Measurements from ENCODE around the gene SLC27A4.

The SLC27A4 gene

DNA sequence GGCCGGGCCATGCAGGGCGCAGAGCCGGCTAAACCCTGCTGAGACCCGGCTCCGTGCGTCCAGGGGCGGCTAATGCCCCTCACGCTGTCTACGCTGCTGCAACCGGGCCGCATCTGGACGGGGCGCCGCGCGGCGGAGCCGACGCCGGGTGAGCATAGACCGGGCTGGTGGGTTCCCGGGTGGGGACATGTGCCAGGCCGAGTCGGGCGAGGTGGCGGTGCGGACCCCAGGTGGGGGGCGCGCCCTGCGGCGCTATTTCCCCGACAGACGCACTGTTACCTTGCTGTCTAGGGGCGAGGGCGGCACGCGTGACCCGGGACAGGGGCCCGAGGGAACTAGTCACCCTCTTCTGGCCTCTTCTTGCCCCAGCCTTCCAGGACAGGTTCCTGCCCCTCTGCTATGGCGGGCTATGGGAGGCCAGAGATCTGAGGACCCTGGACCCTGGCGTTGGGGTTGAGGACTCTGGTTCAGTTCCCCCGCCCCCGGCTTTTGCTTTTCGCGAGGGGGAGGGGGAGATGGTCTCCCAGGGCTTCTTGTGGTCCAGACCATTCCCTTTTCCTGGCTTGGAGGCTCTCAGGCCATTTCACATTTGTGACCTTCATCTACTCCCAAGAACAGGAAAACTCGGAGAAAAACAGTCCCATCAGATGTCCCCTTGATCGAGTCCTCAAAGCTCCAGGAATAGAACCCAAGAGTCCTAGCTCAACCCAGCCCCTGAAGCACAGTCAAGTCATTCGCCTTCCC, 536 bp downstream of the SLC27A4 start:
- Mint-ChIP-seq H3K4me1 (peaks cover 3% of the 10 kb centered on the region), H3K36me3 (peaks cover 6% of the 10 kb centered on the region), H3K27me3 (no peaks in the 10 kb centered on the region), H3K4me3 (peak overlapping the region; percentile 88), H3K9me3 (no peaks in the 10 kb centered on the region), H3K27ac (no peak overlapping the region)
- ATAC-seq (ENCODE audit: low read depth): peak; percentile 42
- peak; percentile 16 to 49 for DNase-seq (ENCODE audit: low spot score in 2 of 2)

DNA sequence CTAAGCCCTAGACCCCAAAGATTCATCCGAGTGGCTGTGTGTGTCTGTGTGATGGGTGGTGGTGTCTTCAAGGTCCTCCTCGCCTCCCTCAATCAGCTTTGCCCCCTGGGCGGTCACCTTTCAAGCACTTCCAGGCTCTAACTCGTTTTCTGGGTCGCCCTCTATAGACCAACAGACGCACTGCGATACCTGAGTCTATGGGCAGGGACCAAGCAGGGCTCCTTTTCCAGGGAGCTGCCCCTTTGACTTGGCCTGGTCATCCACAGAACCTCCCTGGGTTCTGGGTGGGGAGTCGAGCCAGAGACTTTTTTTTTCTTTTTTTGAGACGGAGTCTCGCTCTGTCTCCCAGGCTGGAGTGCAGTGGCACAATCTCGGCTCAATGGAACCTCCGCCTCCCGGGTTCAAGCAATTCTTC, 1.1 kb downstream of the SLC27A4 start:
- ATAC-seq (ENCODE audit: low read depth): peak; percentile 43
- peak overlapping the region; percentile 88 for H3K4me3 Mint-ChIP-seq
- no peaks in the 10 kb centered on the region for H3K9me3 Mint-ChIP-seq
- H3K27me3 Mint-ChIP-seq: no peaks in the 10 kb centered on the region
- peaks cover 6% of the 10 kb centered on the region for H3K36me3 Mint-ChIP-seq
- peaks cover 3% of the 10 kb centered on the region for H3K4me1 Mint-ChIP-seq
- DNase-seq (ENCODE audit: low spot score in 2 of 2): peak; percentile 46 to 61
- H3K27ac Mint-ChIP-seq: no peak overlapping the region

DNA sequence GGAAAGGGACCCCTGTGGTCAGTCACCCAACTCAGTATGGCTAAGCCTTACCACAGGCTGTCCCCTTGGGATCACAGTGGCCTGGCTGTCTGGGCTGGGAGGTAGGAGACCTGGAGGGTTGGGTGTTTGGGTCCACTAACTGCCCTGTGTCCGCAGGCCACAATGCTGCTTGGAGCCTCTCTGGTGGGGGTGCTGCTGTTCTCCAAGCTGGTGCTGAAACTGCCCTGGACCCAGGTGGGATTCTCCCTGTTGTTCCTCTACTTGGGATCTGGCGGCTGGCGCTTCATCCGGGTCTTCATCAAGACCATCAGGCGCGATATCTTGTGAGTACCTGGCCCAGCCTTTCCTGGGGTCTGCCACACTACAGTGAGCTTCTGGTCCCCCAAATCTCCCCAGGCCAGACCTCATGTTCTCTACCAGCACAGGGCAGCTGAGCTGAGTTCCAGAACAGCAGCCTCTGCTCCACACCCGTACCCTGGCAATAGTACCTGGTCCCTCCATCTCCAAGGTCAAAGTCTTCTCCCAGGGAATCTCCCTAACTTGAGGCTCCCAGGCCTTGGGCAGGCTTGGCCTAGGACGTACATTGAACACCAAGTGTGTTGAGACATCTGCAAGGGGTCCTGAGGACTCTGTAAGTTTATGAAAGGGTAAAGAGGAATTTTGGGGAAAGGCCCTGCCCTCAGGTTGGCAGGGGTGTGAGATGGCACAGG, 2.8 kb downstream of the SLC27A4 start:
- peaks cover 6% of the 10 kb centered on the region for H3K36me3 Mint-ChIP-seq
- no peak for ATAC-seq (ENCODE audit: low read depth)
- peaks cover 3% of the 10 kb centered on the region for H3K4me1 Mint-ChIP-seq
- H3K27ac Mint-ChIP-seq: no peak overlapping the region
- no peaks in the 10 kb centered on the region for H3K27me3 Mint-ChIP-seq
- DNase-seq (ENCODE audit: low spot score in 2 of 2): no peak
- no peaks in the 10 kb centered on the region for H3K9me3 Mint-ChIP-seq
- peak overlapping the region; percentile 29 for H3K4me3 Mint-ChIP-seq

DNA sequence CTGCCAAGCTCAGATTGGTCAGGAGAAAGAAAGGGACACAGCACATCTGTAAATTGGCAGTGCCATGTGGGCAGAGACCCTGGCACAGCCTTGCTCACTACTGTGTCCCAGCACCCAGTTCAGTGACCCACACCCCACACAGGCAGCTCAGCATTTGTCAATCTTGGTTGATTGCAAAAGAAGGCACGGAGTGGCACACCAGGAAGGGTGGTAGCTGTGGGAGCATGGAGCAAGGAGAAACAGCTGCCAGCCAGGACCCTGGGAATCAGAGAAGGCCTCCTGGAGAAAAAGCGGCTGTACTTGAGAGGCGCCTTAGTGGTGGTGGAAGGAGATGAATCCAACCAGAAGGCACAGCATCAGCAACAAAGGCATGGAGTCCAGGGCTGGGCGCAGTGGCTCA, 3.5 kb downstream of the SLC27A4 start:
- no peak overlapping the region for H3K4me3 Mint-ChIP-seq
- H3K36me3 Mint-ChIP-seq: peaks cover 6% of the 10 kb centered on the region
- no peaks in the 10 kb centered on the region for H3K27me3 Mint-ChIP-seq
- DNase-seq (ENCODE audit: low spot score in 2 of 2): no peak
- no peak overlapping the region for H3K27ac Mint-ChIP-seq
- H3K9me3 Mint-ChIP-seq: no peaks in the 10 kb centered on the region
- no peak for ATAC-seq (ENCODE audit: low read depth)
- peaks cover 3% of the 10 kb centered on the region for H3K4me1 Mint-ChIP-seq

DNA sequence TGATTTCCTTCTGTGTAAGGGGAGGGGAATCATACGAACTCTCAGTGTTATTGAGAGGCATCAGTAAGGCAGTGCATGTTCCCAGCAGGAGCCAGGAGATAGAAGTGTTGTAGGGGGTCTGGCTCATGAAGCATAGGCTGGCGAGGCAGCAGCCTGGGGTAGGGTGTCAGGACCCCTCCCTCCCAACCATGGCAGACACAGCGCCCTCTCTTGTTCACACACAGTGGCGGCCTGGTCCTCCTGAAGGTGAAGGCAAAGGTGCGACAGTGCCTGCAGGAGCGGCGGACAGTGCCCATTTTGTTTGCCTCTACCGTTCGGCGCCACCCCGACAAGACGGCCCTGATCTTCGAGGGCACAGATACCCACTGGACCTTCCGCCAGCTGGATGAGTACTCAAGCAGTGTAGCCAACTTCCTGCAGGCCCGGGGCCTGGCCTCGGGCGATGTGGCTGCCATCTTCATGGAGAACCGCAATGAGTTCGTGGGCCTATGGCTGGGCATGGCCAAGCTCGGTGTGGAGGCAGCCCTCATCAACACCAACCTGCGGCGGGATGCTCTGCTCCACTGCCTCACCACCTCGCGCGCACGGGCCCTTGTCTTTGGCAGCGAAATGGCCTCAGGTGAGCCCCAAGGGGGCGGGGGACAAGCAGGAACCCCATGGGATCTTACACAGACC, 4.7 kb downstream of the SLC27A4 start:
- Mint-ChIP-seq H3K4me1 (peaks cover 3% of the 10 kb centered on the region), H3K9me3 (no peaks in the 10 kb centered on the region), H3K27me3 (no peaks in the 10 kb centered on the region), H3K27ac (no peak overlapping the region), H3K36me3 (peaks cover 6% of the 10 kb centered on the region), H3K4me3 (no peak overlapping the region)
- no peak for DNase-seq (ENCODE audit: low spot score in 2 of 2)
- ATAC-seq (ENCODE audit: low read depth): no peak

DNA sequence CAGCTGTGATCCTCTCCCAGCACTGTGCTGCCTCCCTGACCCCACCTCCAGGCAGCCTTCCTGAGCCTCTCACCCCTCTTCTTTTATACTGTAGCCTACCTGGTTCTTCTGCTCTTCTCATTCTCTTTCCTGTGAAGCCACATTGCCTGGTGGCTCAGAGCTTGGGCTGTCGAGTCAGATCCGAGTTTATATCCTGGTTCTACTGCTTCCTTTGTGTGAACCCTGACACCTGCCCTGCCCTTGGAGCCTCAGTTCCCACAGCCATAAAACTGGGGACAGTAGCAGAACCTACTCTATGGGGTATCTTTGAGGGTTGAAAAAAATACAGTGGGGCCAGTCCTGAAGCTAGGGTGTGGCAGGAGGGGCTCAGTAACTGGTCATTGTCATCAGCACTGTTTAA, 8.8 kb downstream of the SLC27A4 start:
- H3K36me3 Mint-ChIP-seq: peaks cover 11% of the 10 kb centered on the region
- H3K27ac Mint-ChIP-seq: peak overlapping the region; percentile 67
- H3K4me3 Mint-ChIP-seq: no peak overlapping the region

DNA sequence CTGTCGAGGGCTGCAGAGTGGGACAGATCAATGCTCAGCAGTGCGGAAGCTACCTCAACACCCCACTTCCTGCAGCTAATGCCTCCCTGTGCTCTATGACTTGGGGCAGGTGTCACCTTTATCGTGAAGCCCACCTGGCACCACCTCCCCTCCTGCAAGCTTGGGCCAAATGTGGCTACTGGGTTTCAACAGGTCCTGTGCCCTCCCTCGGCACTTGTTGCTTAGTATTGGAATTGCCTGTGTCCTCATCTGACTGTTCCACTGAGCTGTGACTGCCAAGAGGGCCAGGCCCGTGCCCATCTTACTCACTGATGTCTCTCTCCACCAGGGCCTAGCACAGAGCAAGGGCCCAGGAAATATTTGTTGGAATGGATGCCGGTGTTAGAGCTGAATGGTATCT, 9.4 kb downstream of the SLC27A4 start:
- ATAC-seq (ENCODE audit: low read depth) (no peak), DNase-seq (ENCODE audit: low spot score in 2 of 2) (no peak)
- Mint-ChIP-seq H3K4me1 (no peaks in the 10 kb centered on the region), H3K27ac (no peak overlapping the region), H3K4me3 (no peak overlapping the region), H3K36me3 (peaks cover 10% of the 10 kb centered on the region), H3K27me3 (no peaks in the 10 kb centered on the region), H3K9me3 (no peaks in the 10 kb centered on the region)

More for the DNA sequence above, 8.8 kb downstream of the SLC27A4 start:
- H3K27me3 Mint-ChIP-seq: no peaks in the 10 kb centered on the region
- no peaks in the 10 kb centered on the region for H3K9me3 Mint-ChIP-seq
- no peaks in the 10 kb centered on the region for H3K4me1 Mint-ChIP-seq
- ATAC-seq (ENCODE audit: low read depth): no peak
- DNase-seq (ENCODE audit: low spot score in 2 of 2): no peak

GRCh38 chr9:128355451-128355850, 15.1 kb downstream of the SLC27A4 start:
- Mint-ChIP-seq H3K27ac (no peak overlapping the region), H3K9me3 (no peaks in the 10 kb centered on the region), H3K4me3 (no peak overlapping the region), H3K36me3 (peaks cover 10% of the 10 kb centered on the region), H3K27me3 (no peaks in the 10 kb centered on the region), H3K4me1 (no peaks in the 10 kb centered on the region)
- DNase-seq (ENCODE audit: low spot score in 2 of 2) (no peak), ATAC-seq (ENCODE audit: low read depth) (no peak)

DNA sequence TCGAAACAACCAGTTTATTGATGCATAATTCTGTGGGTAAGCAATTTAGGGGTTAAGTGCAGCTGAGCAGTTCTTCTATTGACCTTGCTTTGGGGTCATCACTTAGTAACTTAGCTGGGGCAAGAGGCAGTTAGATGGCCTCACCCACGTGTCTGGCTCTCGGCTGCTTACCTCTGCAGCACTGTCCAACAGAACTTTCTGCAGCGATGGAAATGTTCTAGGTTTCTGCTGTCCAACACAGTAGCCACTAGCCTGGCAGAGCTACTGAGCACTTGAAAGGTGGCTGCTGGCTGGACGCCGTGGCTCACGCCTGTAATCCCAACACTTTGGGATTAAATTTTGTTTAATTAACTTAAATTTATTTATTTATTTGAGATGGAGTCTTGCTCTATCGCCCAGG, 17.8 kb downstream of the SLC27A4 start:
- no peaks in the 10 kb centered on the region for H3K4me1 Mint-ChIP-seq
- H3K36me3 Mint-ChIP-seq: peaks cover 4% of the 10 kb centered on the region
- H3K4me3 Mint-ChIP-seq: no peak overlapping the region
- H3K27ac Mint-ChIP-seq: no peak overlapping the region
- DNase-seq (ENCODE audit: low spot score in 2 of 2) (no peak), ATAC-seq (ENCODE audit: low read depth) (no peak)
- no peaks in the 10 kb centered on the region for H3K9me3 Mint-ChIP-seq
- no peaks in the 10 kb centered on the region for H3K27me3 Mint-ChIP-seq

DNA sequence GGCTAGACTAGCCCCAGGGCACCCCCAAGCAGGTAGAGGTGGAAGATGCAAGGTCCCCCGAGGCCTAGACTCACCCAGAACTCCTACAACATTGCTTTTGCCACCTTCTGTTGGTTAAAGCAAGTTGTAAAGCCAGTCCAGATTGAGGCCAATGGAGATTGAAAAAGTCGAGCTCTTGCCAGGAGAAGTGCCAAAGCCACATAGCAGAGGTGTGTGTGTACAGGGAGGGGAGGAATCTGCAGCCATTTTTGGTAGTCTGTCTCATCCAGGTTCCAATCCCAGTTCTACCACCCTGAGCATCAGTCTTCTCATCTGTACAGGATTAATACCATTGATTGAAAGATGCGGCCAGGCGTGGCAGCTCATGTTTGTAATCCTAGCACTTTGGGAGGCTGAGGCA, 18.5 kb downstream of the SLC27A4 start:
- ATAC-seq (ENCODE audit: low read depth): no peak
- no peak for DNase-seq (ENCODE audit: low spot score in 2 of 2)
- Mint-ChIP-seq H3K27me3 (no peaks in the 10 kb centered on the region), H3K36me3 (peaks cover 4% of the 10 kb centered on the region), H3K9me3 (no peaks in the 10 kb centered on the region), H3K27ac (no peak overlapping the region), H3K4me1 (no peaks in the 10 kb centered on the region), H3K4me3 (no peak overlapping the region)

DNA sequence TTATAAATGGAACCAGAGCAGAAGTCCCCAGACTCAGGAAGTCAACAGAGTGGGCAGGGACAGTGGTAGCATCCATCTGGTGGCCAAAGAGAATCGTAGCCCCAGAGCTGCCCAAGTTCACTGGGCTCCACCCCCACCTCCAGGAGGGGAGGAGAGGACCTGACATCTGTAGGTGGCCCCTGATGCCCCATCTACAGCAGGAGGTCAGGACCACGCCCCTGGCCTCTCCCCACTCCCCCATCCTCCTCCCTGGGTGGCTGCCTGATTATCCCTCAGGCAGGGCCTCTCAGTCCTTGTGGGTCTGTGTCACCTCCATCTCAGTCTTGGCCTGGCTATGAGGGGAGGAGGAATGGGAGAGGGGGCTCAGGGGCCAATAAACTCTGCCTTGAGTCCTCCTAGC, 20.5 kb downstream of the SLC27A4 start:
- H3K27me3 Mint-ChIP-seq: peaks cover 3% of the 10 kb centered on the region
- ATAC-seq (ENCODE audit: low read depth) (no peak), DNase-seq (ENCODE audit: low spot score in 2 of 2) (no peak)
- H3K36me3 Mint-ChIP-seq: peaks cover 4% of the 10 kb centered on the region
- no peak overlapping the region for H3K27ac Mint-ChIP-seq
- no peaks in the 10 kb centered on the region for H3K4me1 Mint-ChIP-seq
- no peak overlapping the region for H3K4me3 Mint-ChIP-seq
- no peaks in the 10 kb centered on the region for H3K9me3 Mint-ChIP-seq

DNA sequence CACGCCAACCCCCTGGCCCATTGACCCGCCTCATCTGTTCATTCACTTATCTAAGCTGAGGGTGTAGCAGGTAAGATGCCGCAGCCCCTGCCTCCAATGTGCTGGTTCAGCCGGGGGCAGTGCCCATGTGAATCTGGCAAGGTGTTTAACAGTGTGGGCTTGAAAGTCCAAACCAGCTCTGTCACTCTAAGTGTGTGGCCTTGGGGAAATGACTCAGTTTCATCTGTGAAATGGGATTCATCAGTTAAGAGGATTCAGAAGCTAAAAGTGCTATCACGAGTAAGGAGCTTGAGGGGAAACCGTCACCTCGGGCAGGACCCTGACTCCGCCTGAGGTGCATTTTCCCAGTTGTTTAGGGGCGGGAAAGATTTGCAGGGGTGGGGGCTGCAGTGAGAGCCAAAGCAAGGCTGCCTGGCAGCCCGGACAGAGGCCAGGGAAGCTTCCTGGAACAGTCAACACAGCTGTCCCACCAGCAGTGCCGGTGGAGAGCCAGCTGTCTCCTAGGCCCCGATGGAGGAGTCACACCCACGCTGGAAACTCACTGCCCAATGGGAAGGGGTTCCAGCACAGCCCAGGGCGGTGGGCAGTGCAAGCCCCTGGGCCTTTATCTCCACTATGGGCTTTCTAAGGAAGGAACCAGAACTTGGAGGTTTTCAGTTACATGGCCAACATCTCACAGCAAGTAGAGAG, 21.1 kb downstream of the SLC27A4 start:
- peak overlapping the region; percentile 85 for H3K4me3 Mint-ChIP-seq
- H3K27ac Mint-ChIP-seq: no peak overlapping the region
- no peaks in the 10 kb centered on the region for H3K4me1 Mint-ChIP-seq
- no peak for ATAC-seq (ENCODE audit: low read depth)
- peaks cover 3% of the 10 kb centered on the region for H3K27me3 Mint-ChIP-seq
- H3K36me3 Mint-ChIP-seq: no peaks in the 10 kb centered on the region
- H3K9me3 Mint-ChIP-seq: no peaks in the 10 kb centered on the region
- no peak for DNase-seq (ENCODE audit: low spot score in 2 of 2)

GRCh38 chr9:128361986-128362646, 21.8 kb downstream of the SLC27A4 start:
- no peaks in the 10 kb centered on the region for H3K4me1 Mint-ChIP-seq
- no peak overlapping the region for H3K27ac Mint-ChIP-seq
- no peaks in the 10 kb centered on the region for H3K9me3 Mint-ChIP-seq
- H3K4me3 Mint-ChIP-seq: peak overlapping the region; percentile 85
- ATAC-seq (ENCODE audit: low read depth) (peak; percentile 90), DNase-seq (ENCODE audit: low spot score in 2 of 2) (peak; percentile 55 to 62)
- peaks cover 7% of the 10 kb centered on the region for H3K27me3 Mint-ChIP-seq
- no peaks in the 10 kb centered on the region for H3K36me3 Mint-ChIP-seq

All from memory B cell (primary cell).